Ishikawa (cell line): ENCODE data around the gene ACSBG1.
A peak's percentile ranks its signal among the peaks of the same experiment; 100 is the strongest.

Experiments used
- CEBPB ChIP-seq: IDR thresholded peaks from 2 replicates; pipeline ENCODE4 v1.6.1; 2012
- CREB1 ChIP-seq: IDR thresholded peaks from 2 replicates; pipeline ENCODE4 v1.6.1; 2012; ENCODE audit warnings: low read depth
- EGR1 ChIP-seq: IDR thresholded peaks from 2 replicates; pipeline ENCODE4 v1.6.1; 2012
- EP300 ChIP-seq: IDR thresholded peaks from 2 replicates; pipeline ENCODE4 v1.6.1; 2012; ENCODE audit warnings: borderline replicate concordance
- FOXM1 ChIP-seq: IDR thresholded peaks from 2 replicates; pipeline ENCODE4 v1.6.1; 2012; ENCODE audit warnings: low read depth, borderline replicate concordance
- MAX ChIP-seq: IDR thresholded peaks from 2 replicates; pipeline ENCODE4 v1.6.1; 2012
- NFIC ChIP-seq: IDR thresholded peaks from 2 replicates; pipeline ENCODE4 v1.6.1; 2012
- RAD21 ChIP-seq: IDR thresholded peaks from 2 replicates; pipeline ENCODE4 v1.6.1; 2012; ENCODE audit warnings: low read depth
- REST ChIP-seq: IDR thresholded peaks from 2 replicates; pipeline ENCODE4 v1.6.1; 2012; ENCODE audit warnings: low read depth, mild to moderate bottlenecking
- TAF1 ChIP-seq: IDR thresholded peaks from 2 replicates; pipeline ENCODE4 v1.6.1; 2012; ENCODE audit warnings: low read depth, mild to moderate bottlenecking
- TCF12 ChIP-seq: IDR thresholded peaks from 2 replicates; pipeline ENCODE4 v1.6.1; 2012; ENCODE audit warnings: low read depth
- TEAD4 ChIP-seq: IDR thresholded peaks from 2 replicates; pipeline ENCODE4 v1.6.1; 2012
- USF1 ChIP-seq: IDR thresholded peaks from 2 replicates; pipeline ENCODE4 v1.6.1; 2012
- YY1 ChIP-seq: IDR thresholded peaks from 2 replicates; pipeline ENCODE4 v1.6.1; 2012; ENCODE audit warnings: low read depth
- ZBTB7A ChIP-seq: IDR thresholded peaks from 2 replicates; pipeline ENCODE4 v1.6.1; 2012; ENCODE audit warnings: low read depth

ACSBG1 gene

GRCh38 chr15:78157203-78157602 lies 77.2 kb downstream of the ACSBG1 start:
- TF ChIP-seq RAD21 (no peak), REST (no peak), EP300 (no peak), TEAD4 (no peak), CEBPB (no peak), FOXM1 (no peak), CREB1 (no peak), TAF1 (no peak), USF1 (no peak), ZBTB7A (no peak), NFIC (no peak)

GRCh38 chr15:78156653-78157052 lies 77.7 kb downstream of the ACSBG1 start:
- no peak for TF ChIP-seq TEAD4
- TF ChIP-seq USF1, result no peak
- no peak for TF ChIP-seq CEBPB
- no peak for TF ChIP-seq EP300
- no peak for TF ChIP-seq NFIC

- TF ChIP-seq EP300 (no peak), TEAD4 (no peak), EGR1 (no peak), RAD21 (no peak), NFIC (no peak), CREB1 (no peak)
These were observed 78.9 kb downstream of the ACSBG1 start for GRCh38 chr15:78155355-78155939.

- no peak for TF ChIP-seq USF1
- no peak for TF ChIP-seq RAD21
- no peak for TF ChIP-seq TCF12
- TF ChIP-seq CEBPB, result no peak
These were observed 79.4 kb downstream of the ACSBG1 start for GRCh38 chr15:78154955-78155354.

GRCh38 chr15:78149805-78150751 lies 84.3 kb downstream of the ACSBG1 start:
- TF ChIP-seq NFIC (0 out of 2 replicates have a peak, but pooled peaks have one; percentile 6), EP300 (no peak), CREB1 (no peak), ZBTB7A (peak; percentile 39; the same call in 1 of the 2 replicates)

- TF ChIP-seq ZBTB7A (no peak; the same call in 1 of the 2 replicates), TAF1 (peak; percentile 65; the same call in 1 of the 2 replicates), NFIC (peak; percentile 91), CREB1 (no peak), RAD21 (no peak), TEAD4 (no peak), USF1 (peak; percentile 3; the same call in 1 of the 2 replicates), YY1 (0 out of 2 replicates have a peak, but pooled peaks have one; percentile 30), FOXM1 (no peak), MAX (peak; percentile 54; the same call in 1 of the 2 replicates), REST (no peak), CEBPB (no peak), EGR1 (no peak; the same call in none of the 2 replicates), TCF12 (peak; percentile 12; the same call in 1 of the 2 replicates), EP300 (peak; percentile 42; the same call in 1 of the 2 replicates)
These were observed 85.1 kb downstream of the ACSBG1 start, which contains the start of gene IDH3A for GRCh38 chr15:78149068-78149804. Gene IDH3A, plus strand, starts transcription at chr15:78149362. Its CDS starts 42 bp downstream, at chr15:78149404.
